WTC11 (cell line): Measurements from ENCODE around the gene TRMT6. TPM values are rescaled to one million over a fixed set of nuclear protein-coding genes. Genes with fewer than 3 reads are reported as not detected.

Experiments used
- ATAC-seq: fragments of 200-7000 bp; cut with Tn5 transposase; 2 replicates; pipeline ENCODE4 v1.10.0; 2021; ENCODE audit warnings: mild to moderate bottlenecking, moderate library complexity
- CTCF ChIA-PET: fragments of 300-600 bp; sonication (Branson Sonifier 250); formaldehyde crosslinking; loops from one replicate; lab custom pipeline; 2021; ENCODE audit warnings: antibody characterized with exemption; lab: Charles Lee
- POLR2A ChIA-PET: fragments of 350-600 bp; sonication (Branson Sonifier 250); formaldehyde crosslinking; loops from one replicate; lab custom pipeline; 2021; ENCODE audit warnings: antibody characterized with exemption; lab: Charles Lee
- DNase-seq: peaks from one replicate; pipeline ENCODE4 v3.0.0; 2021; ENCODE audit warnings: low spot score
- H3K27ac Mint-ChIP-seq: 2 replicates; pipeline ENCODE4 v1.8.0; 2021; ENCODE audit warnings: mixed read lengths
- H3K27me3 Mint-ChIP-seq: 2 replicates; pipeline ENCODE4 v1.8.0; 2021; ENCODE audit warnings: low read depth, mild to moderate bottlenecking, moderate library complexity, mixed read lengths
- H3K36me3 Mint-ChIP-seq: 2 replicates; pipeline ENCODE4 v1.8.0; 2021; ENCODE audit warnings: mixed read lengths
- H3K4me1 Mint-ChIP-seq: 2 replicates; pipeline ENCODE4 v1.8.0; 2022; ENCODE audit warnings: mixed read lengths
- H3K4me3 Mint-ChIP-seq: 2 replicates; pipeline ENCODE4 v1.8.0; 2021; ENCODE audit warnings: mild to moderate bottlenecking, moderate library complexity, mixed read lengths
- H3K9me3 Mint-ChIP-seq: 2 replicates; pipeline ENCODE4 v1.8.0; 2021; ENCODE audit warnings: mixed read lengths
- AFF4 ChIP-seq: sonication (generic); formaldehyde crosslinking; IDR thresholded peaks from 2 replicates; pipeline ENCODE4 v1.8.1; 2023; ENCODE audit warnings: mild to moderate bottlenecking, missing genetic modification reagents, borderline replicate concordance
- AR ChIP-seq: fragments of 250-450 bp; sonication (Bioruptor Pico); IDR thresholded peaks from 2 replicates; pipeline ENCODE4 v1.9.0; 2021; ENCODE audit warnings: mild to moderate bottlenecking
- E2F1 ChIP-seq: sonication (generic); formaldehyde crosslinking; IDR thresholded peaks from 2 replicates; pipeline ENCODE4 v1.8.0; 2022; ENCODE audit warnings: mild to moderate bottlenecking, missing genetic modification reagents
- ELF4 ChIP-seq: sonication (generic); formaldehyde crosslinking; IDR thresholded peaks from 2 replicates; pipeline ENCODE4 v1.8.1; 2022; ENCODE audit warnings: low read depth, mild to moderate bottlenecking, moderate library complexity, missing genetic modification reagents
- FOXK1 ChIP-seq: sonication (generic); formaldehyde crosslinking; IDR thresholded peaks from 2 replicates; pipeline ENCODE4 v1.8.0; 2022; ENCODE audit warnings: mild to moderate bottlenecking, moderate library complexity, missing genetic modification reagents
- FOXP1 ChIP-seq: sonication (generic); formaldehyde crosslinking; IDR thresholded peaks from 2 replicates; pipeline ENCODE4 v1.8.0; 2022; ENCODE audit warnings: missing genetic modification reagents, mild to moderate bottlenecking, moderate library complexity, borderline replicate concordance
- MYBL2 ChIP-seq: sonication (generic); formaldehyde crosslinking; IDR thresholded peaks from 2 replicates; pipeline ENCODE4 v1.8.1; 2023; ENCODE audit warnings: mild to moderate bottlenecking, moderate library complexity, missing genetic modification reagents
- PRRX2 ChIP-seq: fragments of 250-450 bp; sonication (Bioruptor Pico); IDR thresholded peaks from 2 replicates; pipeline ENCODE4 v1.8.0; 2021; ENCODE audit warnings: mild to moderate bottlenecking
- RORB ChIP-seq: fragments of 250-450 bp; sonication (Bioruptor Pico); IDR thresholded peaks from 2 replicates; pipeline ENCODE4 v1.9.0; 2021; ENCODE audit warnings: mild to moderate bottlenecking
- SP1 ChIP-seq: sonication (generic); formaldehyde crosslinking; conservative IDR thresholded peaks from 2 replicates; pipeline ENCODE4 v1.8.1; 2022; ENCODE audit warnings: missing genetic modification reagents
- STAT6 ChIP-seq: sonication (generic); formaldehyde crosslinking; conservative IDR thresholded peaks from 2 replicates; pipeline ENCODE4 v1.8.1; 2023; ENCODE audit warnings: mild to moderate bottlenecking, low read depth, missing genetic modification reagents, moderate library complexity
- TCF7 ChIP-seq: sonication (generic); formaldehyde crosslinking; IDR thresholded peaks from 2 replicates; pipeline ENCODE4 v1.8.0; 2022; ENCODE audit warnings: mild to moderate bottlenecking, low read depth, missing genetic modification reagents, moderate library complexity
- TEAD4 ChIP-seq: sonication (generic); formaldehyde crosslinking; IDR thresholded peaks from 2 replicates; pipeline ENCODE4 v1.8.0; 2022; ENCODE audit warnings: mild to moderate bottlenecking, missing genetic modification reagents
- USF1 ChIP-seq: sonication (generic); formaldehyde crosslinking; IDR thresholded peaks from 2 replicates; pipeline ENCODE4 v1.8.0; 2022; ENCODE audit warnings: mild to moderate bottlenecking, missing genetic modification reagents
- ZMAT4 ChIP-seq: fragments of 250-450 bp; sonication (Bioruptor Pico); IDR thresholded peaks from 2 replicates; pipeline ENCODE4 v1.9.0; 2021; ENCODE audit warnings: mild to moderate bottlenecking
- ZNF138 ChIP-seq: sonication (generic); formaldehyde crosslinking; conservative IDR thresholded peaks from 2 replicates; pipeline ENCODE4 v1.8.1; 2022; ENCODE audit warnings: mild to moderate bottlenecking, moderate library complexity, missing genetic modification reagents
- ZNF416 ChIP-seq: fragments of 250-450 bp; sonication (Bioruptor Pico); IDR thresholded peaks from 2 replicates; pipeline ENCODE4 v1.9.0; 2021; ENCODE audit warnings: mild to moderate bottlenecking, inconsistent platforms
- total RNA-seq: library from RNA; stranded (reverse); gene quantifications from 3 replicates; pipeline ENCODE4 v1.2.3, GENCODE V29; 2021

The TRMT6 gene
- total RNA-seq, 1 experiment from 2014 or later, result 17.2 TPM

- H3K36me3 Mint-ChIP-seq, result peaks cover 35% of the 10 kb centered on the region
- no peak for DNase-seq
- CTCF ChIA-PET, result no interaction called here
Measured at GRCh38 chr20:5945963-5946362, 4.4 kb downstream of the TRMT6 start.

GRCh38 chr20:5938456-5939029 is 11.8 kb downstream of the TRMT6 start:
- POLR2A ChIA-PET, result no interaction called here
- no peaks in the 10 kb centered on the region for H3K27me3 Mint-ChIP-seq
- DNase-seq, result no peak
- ATAC-seq, result no peak
- no peak overlapping the region for H3K4me3 Mint-ChIP-seq
- no peak for TF ChIP-seq STAT6 (CRISPR knock-in tag)
- no peak for TF ChIP-seq FOXK1 (CRISPR knock-in tag)
- TF ChIP-seq ZNF416 (CRISPR knock-in tag), result no peak
- no peak for TF ChIP-seq SP1 (CRISPR knock-in tag)
- no peak for TF ChIP-seq ZNF138
- no peak for TF ChIP-seq PRRX2 (CRISPR knock-in tag)
- H3K36me3 Mint-ChIP-seq, result peaks cover 40% of the 10 kb centered on the region
- CTCF ChIA-PET, result no interaction called here
- no peak overlapping the region for H3K27ac Mint-ChIP-seq
- H3K9me3 Mint-ChIP-seq, result no peaks in the 10 kb centered on the region
- no peaks in the 10 kb centered on the region for H3K4me1 Mint-ChIP-seq

More at GRCh38 chr20:5945963-5946362, 4.4 kb downstream of the TRMT6 start:
- POLR2A ChIA-PET, result no interaction called here
- no peaks in the 10 kb centered on the region for H3K27me3 Mint-ChIP-seq
- H3K27ac Mint-ChIP-seq, result no peak overlapping the region
- no peak for TF ChIP-seq MYBL2 (CRISPR knock-in tag)
- no peak for TF ChIP-seq RORB (CRISPR knock-in tag)
- no peak for TF ChIP-seq USF1 (CRISPR knock-in tag)
- no peak for TF ChIP-seq ZMAT4
- TF ChIP-seq TEAD4, result no peak
- TF ChIP-seq FOXP1, result no peak
- no peak for TF ChIP-seq STAT6 (CRISPR knock-in tag)
- no peak for TF ChIP-seq ELF4 (CRISPR knock-in tag)
- TF ChIP-seq PRRX2 (CRISPR knock-in tag), result no peak
- TF ChIP-seq TCF7 (CRISPR knock-in tag), result no peak
- H3K9me3 Mint-ChIP-seq, result no peaks in the 10 kb centered on the region
- no peak overlapping the region for H3K4me3 Mint-ChIP-seq
- peaks cover 9% of the 10 kb centered on the region for H3K4me1 Mint-ChIP-seq
- no peak for ATAC-seq

GRCh38 chr20:5936238-5936637 is 14.1 kb downstream of the TRMT6 start:
- no peak overlapping the region for H3K27ac Mint-ChIP-seq
- no peak for TF ChIP-seq E2F1 (CRISPR knock-in tag)
- TF ChIP-seq AR, result no peak
- no peak for TF ChIP-seq ELF4 (CRISPR knock-in tag)
- TF ChIP-seq AFF4 (CRISPR knock-in tag), result no peak
- TF ChIP-seq, all 79 proteins: peak for 0
- DNase-seq (no peak), ATAC-seq (no peak)
- H3K4me3 Mint-ChIP-seq, result no peak overlapping the region
- no peaks in the 10 kb centered on the region for H3K27me3 Mint-ChIP-seq
- peaks cover 17% of the 10 kb centered on the region for H3K36me3 Mint-ChIP-seq
- no peaks in the 10 kb centered on the region for H3K9me3 Mint-ChIP-seq
- ChIA-PET CTCF (interaction anchor here (1.4 to 4.2 kb wide), 2 partner anchors 401 to 407 kb away, joined by 3 to 37 read pairs; no protein-coding TSS in a partner anchor), POLR2A (no interaction called here)
- H3K4me1 Mint-ChIP-seq, result no peaks in the 10 kb centered on the region
